NCI-H1105 (cell line): ENCODE results near the gene DDX21.
"Not testable (repeated sequence)": the region's sequence is repeated elsewhere in the genome, so short reads cannot be mapped to it uniquely, and the experiment has no call there.

ENCODE experiments used
- DNase-seq: peaks from one replicate; lab custom pipeline; 2025; lab: John Stamatoyannopoulos, UW

DDX21 gene

DNA sequence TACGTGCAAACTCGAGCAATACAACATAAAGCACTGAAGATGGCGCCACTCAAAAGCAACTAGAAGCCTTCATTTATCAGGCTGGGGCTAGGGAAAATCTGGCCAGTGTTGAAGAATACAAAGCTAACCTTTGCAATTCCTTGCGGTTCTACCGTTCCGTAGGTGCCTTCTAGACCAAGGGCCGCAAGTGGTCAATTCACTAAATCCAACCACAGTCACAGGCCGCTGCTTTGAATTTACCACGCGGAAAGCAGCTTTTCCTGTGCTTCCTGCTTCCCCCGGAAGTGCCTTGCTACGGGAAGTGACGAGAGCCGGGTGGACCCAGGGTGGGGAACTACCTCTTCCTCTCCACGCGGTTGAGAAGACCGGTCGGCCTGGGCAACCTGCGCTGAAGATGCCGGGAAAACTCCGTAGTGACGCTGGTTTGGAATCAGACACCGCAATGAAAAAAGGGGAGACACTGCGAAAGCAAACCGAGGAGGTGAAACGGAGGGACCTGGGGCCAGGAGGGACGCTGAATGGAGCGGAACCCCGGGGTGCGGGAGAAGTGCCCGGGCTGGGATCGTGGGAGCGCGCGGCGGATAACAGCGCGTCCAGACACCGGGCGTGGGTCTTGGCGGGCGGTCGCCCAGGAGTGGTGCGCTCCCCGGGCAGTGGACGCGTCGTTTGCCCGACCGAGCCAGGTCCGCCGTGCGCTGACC is at the start of gene DDX21:
DDX21 (plus strand) TSS at position 339 of the 701 bp plus-strand sequence; CDS start at position 395, 56 bp downstream.
- peak; percentile 52 for DNase-seq

DNA sequence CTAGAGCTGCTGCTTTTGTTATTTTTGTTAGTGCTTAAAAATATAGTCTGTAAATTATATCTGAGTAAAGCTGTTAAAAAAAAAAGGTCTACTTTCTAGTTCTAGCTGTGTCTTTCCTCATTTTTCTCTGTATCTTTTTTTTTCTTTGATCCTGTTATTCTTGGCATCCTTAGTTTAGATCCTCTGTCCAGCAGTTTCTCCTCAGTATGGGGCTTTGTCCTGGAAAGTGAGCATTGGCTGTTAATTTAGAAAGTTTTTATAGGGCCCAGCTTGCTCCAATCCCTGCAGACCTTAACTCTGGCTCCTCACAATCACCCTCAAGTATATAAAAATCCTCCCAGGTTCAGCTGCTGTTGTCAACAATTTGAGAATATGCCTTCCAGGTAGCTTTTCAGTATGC is 31.4 kb upstream of the DDX21 start:
- no peak for DNase-seq

DNA sequence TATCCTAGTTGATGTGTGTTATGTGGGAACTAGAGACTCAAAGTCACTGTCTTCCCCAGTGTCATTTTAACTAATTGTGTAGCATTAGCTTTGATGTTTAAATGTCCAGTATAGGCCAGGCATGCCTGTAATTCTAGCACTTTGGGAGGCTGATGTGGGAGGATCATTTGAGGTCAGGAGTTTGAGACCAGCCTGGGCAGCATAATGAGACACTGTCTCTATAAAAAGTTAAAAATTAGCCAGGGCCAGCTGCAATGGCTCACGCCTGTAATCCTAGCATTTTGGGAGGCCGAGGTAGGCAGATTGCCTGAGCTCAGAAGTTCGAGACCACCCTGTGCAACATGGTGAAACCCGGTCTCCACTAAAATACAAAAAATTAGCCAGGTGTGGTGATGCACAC is 30.5 kb upstream of the DDX21 start:
- DNase-seq: no peak

DNA sequence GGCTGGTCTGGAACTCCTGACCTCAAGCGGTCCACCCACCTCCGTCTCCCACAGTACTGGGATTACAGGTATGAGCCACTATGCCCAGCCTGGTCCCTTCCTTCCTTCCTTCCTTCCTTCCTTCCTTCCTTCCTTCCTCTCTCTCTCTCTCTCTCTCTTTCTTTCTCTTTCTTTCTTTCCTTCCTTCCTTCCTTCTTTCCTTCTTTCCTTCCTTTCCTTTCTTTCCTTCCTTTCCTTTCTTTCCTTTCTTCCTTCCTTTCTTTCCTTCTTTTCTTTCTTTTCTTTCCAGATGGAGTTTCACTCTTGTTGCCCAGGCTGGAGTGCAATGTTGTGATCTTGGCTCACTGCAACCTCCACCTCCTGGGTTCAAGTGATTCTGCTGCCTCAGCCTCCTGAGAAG is 26.8 kb upstream of the DDX21 start:
- DNase-seq: not testable (repeated sequence)

DNA sequence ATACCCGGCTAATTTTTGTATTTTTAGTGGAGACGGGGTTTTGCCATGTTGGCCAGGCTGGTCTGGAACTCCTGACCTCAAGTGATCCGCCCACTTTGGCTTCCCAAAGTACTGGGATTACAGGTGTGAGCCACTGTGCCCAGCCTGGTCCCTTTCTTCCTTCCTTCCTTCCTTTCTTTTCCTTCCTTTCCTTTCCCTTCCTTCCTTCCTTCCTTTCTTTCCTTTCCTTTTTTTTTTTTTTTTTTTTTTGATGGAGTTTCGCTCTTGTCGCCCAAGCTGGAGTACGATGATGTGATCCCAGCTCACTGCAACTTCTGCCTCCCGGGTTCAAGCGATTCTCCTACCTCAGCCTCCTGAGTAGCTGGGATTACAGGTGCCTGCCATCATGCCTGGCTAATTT is 26.1 kb upstream of the DDX21 start:
- not testable (repeated sequence) for DNase-seq

DNA sequence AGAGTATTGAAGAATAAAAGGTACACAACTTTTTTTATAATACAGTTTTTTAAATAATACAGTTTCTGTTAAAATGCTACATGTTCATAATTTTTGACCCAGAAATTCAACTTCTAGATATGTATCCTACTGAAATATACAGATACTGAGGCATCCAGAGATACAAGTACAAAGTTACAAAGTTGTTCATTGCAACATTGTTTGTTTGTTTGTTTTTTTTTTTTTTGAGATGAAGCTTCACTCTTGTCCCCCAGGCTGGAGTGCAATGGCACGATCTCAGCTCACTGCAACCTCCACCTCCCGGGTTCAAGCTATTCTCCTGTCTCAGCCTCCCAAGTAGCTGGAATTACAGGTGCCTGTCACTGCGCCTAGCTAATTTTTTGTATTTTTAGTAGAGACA is 23.1 kb upstream of the DDX21 start:
- not testable (repeated sequence) for DNase-seq

DNA sequence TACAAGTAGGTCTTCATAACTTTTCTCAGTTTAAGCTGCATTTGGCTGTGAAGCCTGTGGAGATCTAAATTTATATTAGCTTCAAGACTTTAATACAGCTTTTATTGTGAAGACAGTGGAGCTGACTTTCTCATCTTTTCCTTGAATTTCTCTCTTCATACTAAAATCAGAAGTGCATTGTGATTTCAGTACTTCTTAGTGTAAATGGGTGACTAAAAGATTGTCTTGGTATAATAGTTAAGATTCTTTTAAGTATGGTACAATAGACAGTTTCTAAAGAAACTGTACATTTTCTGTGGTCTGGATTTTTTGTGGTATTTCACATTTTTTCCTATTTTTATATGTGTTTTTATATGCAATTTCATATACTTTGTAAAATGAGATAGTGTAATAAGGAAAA is 21.0 kb upstream of the DDX21 start:
- no peak for DNase-seq

DNA sequence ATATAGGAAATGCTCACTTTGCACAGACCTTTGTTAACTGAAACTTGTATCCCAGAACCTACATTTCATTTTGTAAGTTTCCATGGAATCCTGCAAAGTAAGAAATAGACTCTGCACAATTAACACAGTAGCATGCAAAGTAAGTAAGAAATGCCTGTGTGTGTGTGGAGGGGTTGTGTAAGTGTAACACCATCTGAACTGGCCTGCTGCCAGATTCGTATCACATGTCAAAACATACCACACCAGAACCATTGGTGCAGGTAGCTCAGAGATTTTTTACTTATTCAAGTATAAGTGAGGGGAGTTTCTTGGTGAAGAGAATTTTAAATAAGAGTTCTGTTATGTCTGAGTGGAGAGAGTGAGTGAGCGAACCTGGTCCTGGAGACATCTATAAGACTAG is 17.9 kb upstream of the DDX21 start:
- DNase-seq: no peak

DNA sequence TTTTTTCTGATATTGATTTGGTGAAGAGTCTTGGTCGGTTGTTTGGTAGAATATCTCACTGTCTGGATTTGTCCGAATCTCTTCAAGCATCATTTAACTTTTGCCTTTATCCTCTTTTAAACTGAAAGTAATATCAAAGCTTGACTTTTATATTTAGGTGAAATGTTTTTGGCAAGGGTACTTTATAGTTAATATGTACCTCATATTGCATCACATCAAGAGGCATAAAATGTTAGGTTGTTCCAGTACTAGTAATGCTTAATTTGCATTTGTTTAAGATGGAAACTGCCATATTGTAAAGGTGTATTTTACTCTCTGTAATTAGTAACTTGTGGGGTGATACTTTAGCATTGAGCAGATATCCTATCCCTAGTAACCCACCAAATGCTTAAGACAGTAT is 17.1 kb upstream of the DDX21 start:
- DNase-seq: no peak

DNA sequence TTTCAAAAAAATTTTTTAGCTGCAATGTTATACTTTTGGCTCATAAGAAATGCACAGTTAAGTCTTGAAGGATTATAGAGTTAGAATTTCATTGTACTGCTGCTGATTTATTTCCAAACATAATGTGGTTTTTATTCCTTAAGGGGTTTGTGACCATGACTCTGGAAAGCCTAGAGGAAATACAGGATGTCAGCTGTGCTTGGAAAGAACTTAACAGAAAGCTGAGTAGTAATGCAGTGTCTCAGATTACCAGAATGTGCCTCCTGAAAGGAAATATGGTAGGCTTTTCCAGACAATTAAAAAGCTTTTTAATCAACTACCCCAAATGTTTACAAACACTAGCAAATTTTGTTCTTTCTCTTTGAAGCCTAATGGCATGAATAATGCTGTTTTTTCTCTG is 15.1 kb upstream of the DDX21 start:
- DNase-seq: not testable (repeated sequence)

DNA sequence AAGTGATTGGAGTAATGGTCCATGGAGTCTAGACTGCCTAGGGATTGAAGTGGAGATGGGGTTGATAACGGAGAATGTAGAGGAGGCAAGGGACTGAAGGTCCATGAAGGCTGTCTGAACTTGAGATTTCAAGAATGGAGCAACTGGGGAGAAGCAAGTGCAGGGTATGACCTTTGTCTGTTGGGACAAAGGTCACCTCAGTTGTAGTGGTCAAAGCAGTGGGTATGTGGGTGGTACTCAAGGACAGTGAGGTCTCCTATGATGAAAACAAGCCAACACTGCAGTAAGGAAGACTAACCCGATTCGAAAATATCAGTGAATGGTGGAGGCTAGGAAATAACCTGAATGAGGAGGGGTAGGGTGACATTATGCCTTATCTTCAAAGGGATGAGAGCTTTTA is 5.4 kb upstream of the DDX21 start:
- DNase-seq: no peak

DNA sequence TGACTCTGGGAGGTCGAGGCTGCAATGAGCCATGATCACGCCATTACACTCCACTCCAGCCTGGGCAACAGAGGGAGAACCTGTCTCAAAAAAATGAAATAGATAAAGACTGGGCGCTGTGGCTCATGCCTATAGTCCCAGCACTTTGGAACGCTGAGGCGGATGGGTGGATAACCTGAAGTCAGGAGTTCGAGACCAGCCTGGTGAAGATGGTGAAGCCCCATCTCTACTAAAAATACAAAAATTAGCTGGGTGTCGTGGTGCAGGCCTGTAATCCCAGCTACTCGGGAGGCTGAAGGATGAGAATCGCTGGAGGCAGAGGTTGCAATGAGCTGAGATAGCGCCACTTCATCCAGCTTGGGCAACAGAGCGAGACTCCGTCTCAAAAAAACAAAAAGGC is 1.1 kb upstream of the DDX21 start:
- no peak for DNase-seq

DNA sequence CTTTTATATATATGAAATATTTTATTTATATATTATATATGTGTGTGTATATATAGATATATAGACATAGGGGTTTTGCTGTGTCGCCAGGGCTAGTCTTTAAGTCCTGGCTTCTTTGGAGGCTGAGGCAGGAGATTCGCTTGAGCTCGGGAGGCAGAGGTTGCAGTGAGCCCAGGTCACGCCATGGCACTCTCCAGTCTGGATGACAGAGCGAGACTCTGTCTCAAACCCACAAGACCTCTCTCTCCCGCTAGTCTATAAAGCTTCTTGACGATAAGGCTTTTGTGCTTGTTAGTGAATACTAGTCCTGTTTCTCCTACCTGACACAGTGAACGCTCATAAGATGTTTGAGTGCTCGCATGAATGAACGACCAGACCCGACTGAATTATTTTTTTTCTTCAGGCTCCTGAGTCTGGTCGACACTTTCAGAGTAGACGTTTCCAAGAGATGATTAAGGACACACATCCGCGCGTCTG is 577 bp upstream of the DDX21 start:
- no peak for DNase-seq

DNA sequence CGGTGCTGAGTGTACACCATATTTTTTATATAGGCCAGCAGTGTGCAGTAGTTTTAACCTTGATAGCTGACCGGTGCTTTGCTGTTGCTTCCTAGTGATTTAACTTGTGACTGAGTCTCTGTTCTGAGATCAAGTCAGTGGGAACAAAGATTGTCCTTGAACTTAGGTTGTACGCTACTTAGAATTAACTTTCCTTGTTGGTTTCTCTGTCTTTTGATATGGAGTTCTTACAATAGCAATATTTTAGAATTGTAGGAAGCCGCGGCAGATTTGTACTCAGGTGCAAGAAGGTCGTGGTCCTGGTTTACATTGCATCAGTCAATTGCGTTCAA is 1.3 kb downstream of the DDX21 start:
- no peak for DNase-seq

DNA sequence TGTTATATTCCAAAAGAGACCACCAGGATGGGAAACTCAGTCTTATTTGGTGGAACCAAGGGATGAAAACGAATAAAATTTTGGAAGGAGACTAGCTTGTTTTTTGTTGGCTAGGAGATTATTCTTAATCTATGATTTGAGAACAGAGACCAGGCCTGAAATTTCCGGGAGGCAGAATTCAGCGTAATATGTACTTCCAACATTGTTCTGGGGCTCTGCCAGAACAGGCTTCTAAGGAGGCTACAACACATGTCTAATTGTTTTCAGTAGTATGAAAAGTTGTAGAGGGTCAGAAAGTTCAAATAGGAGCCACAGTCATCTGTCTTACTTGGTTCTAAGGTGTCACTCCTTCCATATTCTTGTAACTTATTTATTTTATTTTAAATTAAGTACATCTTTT is 1.7 kb downstream of the DDX21 start:
- DNase-seq: no peak

DNA sequence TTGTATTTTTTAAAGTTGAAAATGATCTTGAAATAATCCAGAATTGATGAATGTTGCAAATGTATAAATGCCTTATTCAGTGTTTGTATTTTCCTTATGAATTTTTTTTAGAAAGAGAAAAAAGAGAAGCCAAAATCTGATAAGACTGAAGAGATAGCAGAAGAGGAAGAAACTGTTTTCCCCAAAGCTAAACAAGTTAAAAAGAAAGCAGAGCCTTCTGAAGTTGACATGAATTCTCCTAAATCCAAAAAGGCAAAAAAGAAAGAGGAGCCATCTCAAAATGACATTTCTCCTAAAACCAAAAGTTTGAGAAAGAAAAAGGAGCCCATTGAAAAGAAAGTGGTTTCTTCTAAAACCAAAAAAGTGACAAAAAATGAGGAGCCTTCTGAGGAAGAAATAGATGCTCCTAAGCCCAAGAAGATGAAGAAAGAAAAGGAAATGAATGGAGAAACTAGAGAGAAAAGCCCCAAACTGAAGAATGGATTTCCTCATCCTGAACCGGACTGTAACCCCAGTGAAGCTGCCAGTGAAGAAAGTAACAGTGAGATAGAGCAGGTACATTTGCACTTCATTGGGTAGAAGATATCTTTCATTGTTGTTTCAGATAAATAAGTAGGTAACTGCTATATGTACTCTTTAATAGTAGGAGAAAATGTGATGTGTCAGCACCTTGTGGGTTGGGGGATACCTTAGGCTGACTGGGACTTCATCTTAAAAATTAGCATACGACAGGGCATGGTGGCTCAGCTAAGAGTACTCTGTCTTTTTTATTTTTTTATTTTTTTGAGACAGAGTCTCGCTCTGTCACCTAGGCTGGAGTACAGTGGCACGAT is 3.9 kb downstream of the DDX21 start:
- DNase-seq: no peak

DNA sequence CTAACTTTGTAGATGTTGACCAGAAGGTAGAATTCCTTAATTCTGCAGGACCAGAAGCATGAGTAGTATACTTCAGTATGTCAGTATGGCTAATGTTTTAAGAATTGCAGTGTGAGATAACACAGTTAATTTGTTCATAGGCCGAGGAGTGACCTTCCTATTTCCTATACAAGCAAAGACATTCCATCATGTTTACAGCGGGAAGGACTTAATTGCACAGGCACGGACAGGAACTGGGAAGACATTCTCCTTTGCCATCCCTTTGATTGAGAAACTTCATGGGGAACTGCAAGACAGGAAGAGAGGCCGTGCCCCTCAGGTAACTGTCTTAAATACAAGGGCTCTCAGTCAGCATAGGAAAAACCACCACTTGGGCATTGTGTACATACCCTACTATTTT is 7.2 kb downstream of the DDX21 start:
- no peak for DNase-seq

DNA sequence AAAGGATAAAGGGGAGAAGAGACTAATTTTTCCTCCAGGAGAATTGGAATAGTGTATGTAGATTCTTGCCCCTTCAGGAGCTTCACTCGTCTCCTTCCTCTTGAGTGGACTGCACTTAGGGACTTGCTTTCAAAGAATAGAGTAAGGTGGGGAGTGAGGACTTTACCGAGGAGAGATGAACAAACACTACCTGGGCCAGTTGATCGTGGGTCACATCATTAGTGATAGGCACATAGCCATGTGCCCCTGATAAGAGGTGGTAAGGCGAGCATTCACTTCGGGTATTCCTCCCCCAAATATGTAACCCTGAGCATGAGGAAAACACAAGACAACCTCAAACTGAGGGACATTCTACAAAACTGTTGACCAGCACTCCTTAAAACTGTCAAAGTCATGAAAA is 18.0 kb downstream of the DDX21 start:
- DNase-seq: no peak

DNA sequence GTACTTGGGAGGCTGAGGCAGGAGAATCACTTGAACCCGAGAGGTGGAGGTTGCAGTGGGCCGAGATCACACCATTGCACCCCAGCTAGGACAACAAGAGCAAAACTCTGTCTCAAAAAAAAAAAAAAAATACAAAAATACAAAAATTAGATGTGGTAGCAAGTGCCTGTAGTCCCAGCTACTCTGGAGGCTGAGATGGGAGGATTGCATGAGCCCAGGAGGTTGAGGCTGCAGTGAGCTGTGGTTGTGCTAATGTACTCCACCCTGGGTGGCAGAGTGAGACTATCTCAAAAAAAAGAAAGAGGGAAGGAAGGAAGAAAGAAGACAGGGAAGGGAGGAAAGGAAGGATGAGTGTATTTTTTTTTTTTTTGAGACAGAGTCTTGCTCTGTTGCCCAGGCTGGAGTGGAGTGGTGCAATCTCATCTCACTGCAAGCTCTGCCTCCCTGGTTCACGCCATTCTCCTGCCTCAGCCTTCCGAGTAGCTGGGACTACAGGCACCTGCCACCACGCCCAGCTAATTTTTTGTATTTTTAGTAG is 20.0 kb downstream of the DDX21 start:
- DNase-seq: not testable (repeated sequence)

DNA sequence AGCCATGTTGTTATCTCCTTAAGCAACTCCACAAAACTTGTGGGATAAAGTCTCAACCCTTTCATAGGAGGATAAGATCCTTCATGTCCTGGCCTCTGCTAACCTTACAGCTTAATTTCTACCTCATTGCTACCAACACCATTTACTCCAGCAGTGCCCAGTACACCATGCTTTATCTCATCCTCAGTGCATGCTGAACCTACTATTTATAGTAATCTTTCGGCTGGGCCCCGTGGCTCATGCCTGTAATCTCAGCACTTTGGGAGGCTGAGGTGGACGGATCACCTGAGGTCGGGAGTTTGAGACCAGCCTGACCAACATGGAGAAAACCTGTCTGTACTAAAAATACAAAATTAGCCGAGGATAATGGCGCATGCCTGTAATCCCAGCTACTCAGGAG is 23.8 kb downstream of the DDX21 start:
- DNase-seq: not testable (repeated sequence)

DNA sequence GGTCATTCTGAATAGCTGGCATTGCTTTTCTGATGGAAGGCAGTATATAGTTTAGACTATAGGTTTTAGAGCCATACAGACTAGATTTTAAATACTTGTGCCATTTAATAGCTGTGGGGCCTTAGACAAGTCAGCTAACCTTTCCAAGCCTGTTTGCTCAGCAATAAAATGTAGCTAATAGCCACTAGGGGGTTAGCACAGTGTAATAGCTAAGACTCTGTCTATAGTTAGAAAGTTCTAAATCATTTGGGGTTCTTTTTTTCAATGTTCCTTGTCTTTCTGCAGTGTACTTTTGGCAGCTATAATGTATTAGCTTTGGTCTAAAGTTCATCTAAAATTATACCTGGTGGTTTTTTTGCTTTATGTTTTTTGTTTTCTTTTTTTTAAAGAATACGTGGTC is 25.1 kb downstream of the DDX21 start:
- no peak for DNase-seq

DNA sequence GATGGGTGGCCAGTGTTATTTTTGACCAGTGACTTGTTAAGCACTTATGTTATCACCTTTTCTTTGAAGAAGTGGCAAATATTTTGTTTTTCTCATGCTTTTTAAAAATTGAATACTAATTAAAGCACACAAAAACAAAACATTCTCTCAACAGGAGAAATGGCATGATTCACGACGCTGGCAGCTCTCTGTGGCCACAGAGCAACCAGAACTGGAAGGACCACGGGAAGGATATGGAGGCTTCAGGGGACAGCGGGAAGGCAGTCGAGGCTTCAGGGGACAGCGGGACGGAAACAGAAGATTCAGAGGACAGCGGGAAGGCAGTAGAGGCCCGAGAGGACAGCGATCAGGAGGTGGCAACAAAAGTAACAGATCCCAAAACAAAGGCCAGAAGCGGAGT is 26.4 kb downstream of the DDX21 start:
- no peak for DNase-seq

DNA sequence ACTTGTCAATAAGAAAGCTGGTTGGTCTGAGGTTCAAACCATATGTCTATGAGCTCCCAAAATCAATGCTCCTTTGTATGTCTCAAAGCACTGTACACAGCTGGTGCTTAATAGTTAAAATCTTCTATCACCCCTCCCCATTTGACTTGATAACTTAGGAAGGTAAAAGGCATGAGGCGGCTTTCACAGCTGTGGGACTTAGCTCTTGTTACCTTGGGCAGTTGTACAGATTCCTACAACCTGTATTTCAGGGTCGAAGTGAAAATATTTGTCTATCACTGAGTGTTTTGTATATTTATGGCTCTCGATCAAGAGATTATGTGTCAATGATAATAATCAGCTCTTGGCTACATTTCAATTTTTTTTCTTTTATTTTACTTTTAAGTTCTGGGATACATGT is 31.6 kb downstream of the DDX21 start:
- DNase-seq: no peak
